Testis (tissue), 2 donors: ENCODE results near the gene MMADHC.

Source experiments
- CTCF ChIP-seq, 3 experiments: fragments of 450-650 bp in 2 of 3; fragments of 200-600 bp in 1 of 3; sonication (generic) in 1 of 3; IDR thresholded peaks; one replicate each; pipeline ENCODE4 v1.5.1; 2016 to 2019; ENCODE audit warnings: antibody characterized with exemption in 3 of 3, mild to moderate bottlenecking in 2 of 3, moderate library complexity in 1 of 3
- POLR2A ChIP-seq: fragments of 450-650 bp; IDR thresholded peaks from one replicate; pipeline ENCODE4 v1.6.1; 2017; ENCODE audit warnings: antibody characterized with exemption, mild to moderate bottlenecking, moderate library complexity

- TF ChIP-seq CTCF (IDR thresholded peaks at IDR 0.05) (no peak), POLR2A (no peak)
These were observed 58.6 kb downstream of the MMADHC start for GRCh38 chr2:149528983-149529382.
